Gastroesophageal sphincter (tissue), 3 donors: ENCODE data around the gene ASPM.

Experiments
- EP300 ChIP-seq: sonication (generic); formaldehyde crosslinking; IDR thresholded peaks from one replicate; pipeline ENCODE4 v1.6.1; 2017; ENCODE audit warnings: antibody characterized with exemption, mild to moderate bottlenecking
- POLR2A ChIP-seq, 2 donors: fragments of 450-650 bp; IDR thresholded peaks; one replicate each; pipeline ENCODE4 v1.6.1; 2017; ENCODE audit warnings: antibody characterized with exemption in 2 of 2, mild to moderate bottlenecking in 2 of 2, moderate library complexity in 1 of 2
- TF ChIP-seq, protein P1 (sequence below), 4 experiments: fragments of 200-600 bp in 2 of 4; fragments of 450-650 bp in 2 of 4; sonication (generic) in 1 of 4; IDR thresholded peaks; one replicate each; pipeline ENCODE4 v1.5.1; 2017 to 2019; ENCODE audit warnings: antibody characterized with exemption in 4 of 4, mild to moderate bottlenecking in 2 of 4, moderate library complexity in 2 of 4

DNA sequence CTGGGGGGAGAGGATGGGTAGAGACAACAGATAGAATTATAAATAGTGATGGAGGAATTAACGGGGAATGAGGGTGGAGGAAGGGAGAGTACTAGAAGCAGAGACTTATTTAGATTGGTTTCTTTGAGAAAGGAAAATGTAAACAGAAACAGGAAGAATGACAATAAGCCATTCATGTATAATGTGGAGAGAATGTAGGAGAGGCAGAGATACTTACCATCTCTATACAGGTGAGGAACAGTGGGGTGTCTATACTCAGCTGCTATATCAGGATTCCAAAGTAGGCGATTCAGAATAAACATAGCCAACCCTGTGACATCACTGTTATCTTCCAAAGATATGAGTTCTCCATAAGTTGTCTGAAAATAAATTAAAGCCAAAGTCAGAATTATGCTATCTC is 16.8 kb downstream of the ASPM start:
- TF ChIP-seq, protein P1, sequence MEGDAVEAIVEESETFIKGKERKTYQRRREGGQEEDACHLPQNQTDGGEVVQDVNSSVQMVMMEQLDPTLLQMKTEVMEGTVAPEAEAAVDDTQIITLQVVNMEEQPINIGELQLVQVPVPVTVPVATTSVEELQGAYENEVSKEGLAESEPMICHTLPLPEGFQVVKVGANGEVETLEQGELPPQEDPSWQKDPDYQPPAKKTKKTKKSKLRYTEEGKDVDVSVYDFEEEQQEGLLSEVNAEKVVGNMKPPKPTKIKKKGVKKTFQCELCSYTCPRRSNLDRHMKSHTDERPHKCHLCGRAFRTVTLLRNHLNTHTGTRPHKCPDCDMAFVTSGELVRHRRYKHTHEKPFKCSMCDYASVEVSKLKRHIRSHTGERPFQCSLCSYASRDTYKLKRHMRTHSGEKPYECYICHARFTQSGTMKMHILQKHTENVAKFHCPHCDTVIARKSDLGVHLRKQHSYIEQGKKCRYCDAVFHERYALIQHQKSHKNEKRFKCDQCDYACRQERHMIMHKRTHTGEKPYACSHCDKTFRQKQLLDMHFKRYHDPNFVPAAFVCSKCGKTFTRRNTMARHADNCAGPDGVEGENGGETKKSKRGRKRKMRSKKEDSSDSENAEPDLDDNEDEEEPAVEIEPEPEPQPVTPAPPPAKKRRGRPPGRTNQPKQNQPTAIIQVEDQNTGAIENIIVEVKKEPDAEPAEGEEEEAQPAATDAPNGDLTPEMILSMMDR (IDR thresholded peaks at IDR 0.05): no peak
- TF ChIP-seq EP300: no peak
- TF ChIP-seq POLR2A (IDR thresholded peaks at IDR 0.05): no peak
